OCI-LY3 (cell line): ENCODE results near the gene CHCHD4.

ENCODE experiments used
- H2AFZ ChIP-seq: fragments of 200-600, 300-600 bp; shearing (Covaris generic); 2 replicates; pipeline ENCODE4 v1.6.0; 2014; ENCODE audit warnings: antibody characterized with exemption, low read depth, low read length
- H3K27ac ChIP-seq: fragments of 200-600, 300-600 bp; sonication (generic); 2 replicates; pipeline ENCODE4 v1.5.1; 2014; ENCODE audit warnings: mild to moderate bottlenecking, low read length, moderate library complexity, mixed read lengths
- H3K27me3 ChIP-seq: fragments of 200-600, 300-600 bp; sonication (generic); 2 replicates; pipeline ENCODE4 v1.6.1; 2014; ENCODE audit warnings: low read depth, low read length, mixed read lengths
- H3K36me3 ChIP-seq: fragments of 200-600, 300-600 bp; sonication (generic); replicated peaks from 2 replicates; pipeline ENCODE3; 2014; ENCODE audit warnings: low read depth, low read length, mixed read lengths
- H3K4me1 ChIP-seq: fragments of 300-600, 200-600 bp; sonication (generic); 2 replicates; pipeline ENCODE4 v1.6.1; 2014; ENCODE audit warnings: low read length, mixed read lengths
- H3K4me2 ChIP-seq: fragments of 200-600, 300-600 bp; sonication (generic); 2 replicates; pipeline ENCODE4 v1.6.1; 2014; ENCODE audit warnings: low read length, mixed read lengths
- H3K4me3 ChIP-seq: fragments of 300-600, 200-600 bp; sonication (generic); 2 replicates; pipeline ENCODE4 v1.5.1; 2014; ENCODE audit warnings: antibody characterized with exemption, mild to moderate bottlenecking, low read length, moderate library complexity
- H3K79me2 ChIP-seq: fragments of 300-600, 200-600 bp; shearing (Covaris generic); 2 replicates; pipeline ENCODE4 v1.6.1; 2014; ENCODE audit warnings: mild to moderate bottlenecking, low read length, mixed read lengths
- H3K9ac ChIP-seq: fragments of 300-600, 200-600 bp; shearing (Covaris generic); 2 replicates; pipeline ENCODE4 v1.6.0; 2014; ENCODE audit warnings: mild to moderate bottlenecking, low read length, moderate library complexity
- H3K9me3 ChIP-seq: fragments of 200-600, 300-600 bp; shearing (Covaris generic); 2 replicates; pipeline ENCODE4 v1.6.1; 2014; ENCODE audit warnings: low read length, mixed read lengths; ENCODE audit not compliant: insufficient read depth
- H4K20me1 ChIP-seq: fragments of 200-600, 300-600 bp; sonication (generic); 2 replicates; pipeline ENCODE4 v1.6.1; 2016; ENCODE audit warnings: low read length, mixed read lengths; ENCODE audit not compliant: insufficient read depth
- EZH2phosphoT487 ChIP-seq: fragments of 200-600 bp; shearing (Covaris generic); IDR thresholded peaks from 2 replicates; pipeline ENCODE4 v1.6.1; 2018; ENCODE audit warnings: antibody characterized with exemption, mixed run types, low read depth
- TF ChIP-seq, protein P1 (sequence below): fragments of 200-600, 300-600 bp; sonication (generic); IDR thresholded peaks from 2 replicates; pipeline ENCODE4 v1.5.1; 2014; ENCODE audit warnings: antibody characterized with exemption, low read length, low read depth

Gene CHCHD4

DNA sequence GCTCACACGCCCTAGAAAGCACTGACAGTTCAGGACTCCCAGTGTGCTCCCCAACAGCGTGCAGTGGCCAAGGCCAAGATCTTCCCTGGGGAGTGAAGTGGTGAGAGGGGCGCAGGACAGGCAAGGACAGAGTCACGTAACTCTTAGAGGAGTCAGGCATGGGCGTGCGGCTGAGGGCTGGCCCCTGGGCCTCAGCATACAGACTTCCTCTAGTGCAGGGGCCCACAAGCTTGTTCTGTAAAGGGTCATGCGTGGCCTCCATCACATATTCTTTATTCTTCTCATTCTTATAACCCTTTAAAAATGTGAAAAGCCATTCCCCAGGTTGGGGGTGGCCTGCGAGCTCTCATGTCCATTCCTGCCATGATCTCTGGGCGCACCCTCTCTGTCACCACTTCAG is 25.4 kb upstream of the CHCHD4 start:
- Histone ChIP-seq H4K20me1 (no peaks in the 10 kb centered on the region), H3K9ac (no peak overlapping the region), H3K79me2 (no peaks in the 10 kb centered on the region), H2AFZ (no peak overlapping the region), H3K9me3 (no peaks in the 10 kb centered on the region), H3K4me1 (peaks cover 3% of the 10 kb centered on the region), H3K27me3 (no peaks in the 10 kb centered on the region), H3K27ac (no peak overlapping the region), H3K4me2 (no peak overlapping the region), H3K4me3 (no peak overlapping the region), H3K36me3 (peaks cover 64% of the 10 kb centered on the region)
- TF ChIP-seq, protein P1, sequence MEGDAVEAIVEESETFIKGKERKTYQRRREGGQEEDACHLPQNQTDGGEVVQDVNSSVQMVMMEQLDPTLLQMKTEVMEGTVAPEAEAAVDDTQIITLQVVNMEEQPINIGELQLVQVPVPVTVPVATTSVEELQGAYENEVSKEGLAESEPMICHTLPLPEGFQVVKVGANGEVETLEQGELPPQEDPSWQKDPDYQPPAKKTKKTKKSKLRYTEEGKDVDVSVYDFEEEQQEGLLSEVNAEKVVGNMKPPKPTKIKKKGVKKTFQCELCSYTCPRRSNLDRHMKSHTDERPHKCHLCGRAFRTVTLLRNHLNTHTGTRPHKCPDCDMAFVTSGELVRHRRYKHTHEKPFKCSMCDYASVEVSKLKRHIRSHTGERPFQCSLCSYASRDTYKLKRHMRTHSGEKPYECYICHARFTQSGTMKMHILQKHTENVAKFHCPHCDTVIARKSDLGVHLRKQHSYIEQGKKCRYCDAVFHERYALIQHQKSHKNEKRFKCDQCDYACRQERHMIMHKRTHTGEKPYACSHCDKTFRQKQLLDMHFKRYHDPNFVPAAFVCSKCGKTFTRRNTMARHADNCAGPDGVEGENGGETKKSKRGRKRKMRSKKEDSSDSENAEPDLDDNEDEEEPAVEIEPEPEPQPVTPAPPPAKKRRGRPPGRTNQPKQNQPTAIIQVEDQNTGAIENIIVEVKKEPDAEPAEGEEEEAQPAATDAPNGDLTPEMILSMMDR: no peak
- no peak for TF ChIP-seq EZH2phosphoT487

DNA sequence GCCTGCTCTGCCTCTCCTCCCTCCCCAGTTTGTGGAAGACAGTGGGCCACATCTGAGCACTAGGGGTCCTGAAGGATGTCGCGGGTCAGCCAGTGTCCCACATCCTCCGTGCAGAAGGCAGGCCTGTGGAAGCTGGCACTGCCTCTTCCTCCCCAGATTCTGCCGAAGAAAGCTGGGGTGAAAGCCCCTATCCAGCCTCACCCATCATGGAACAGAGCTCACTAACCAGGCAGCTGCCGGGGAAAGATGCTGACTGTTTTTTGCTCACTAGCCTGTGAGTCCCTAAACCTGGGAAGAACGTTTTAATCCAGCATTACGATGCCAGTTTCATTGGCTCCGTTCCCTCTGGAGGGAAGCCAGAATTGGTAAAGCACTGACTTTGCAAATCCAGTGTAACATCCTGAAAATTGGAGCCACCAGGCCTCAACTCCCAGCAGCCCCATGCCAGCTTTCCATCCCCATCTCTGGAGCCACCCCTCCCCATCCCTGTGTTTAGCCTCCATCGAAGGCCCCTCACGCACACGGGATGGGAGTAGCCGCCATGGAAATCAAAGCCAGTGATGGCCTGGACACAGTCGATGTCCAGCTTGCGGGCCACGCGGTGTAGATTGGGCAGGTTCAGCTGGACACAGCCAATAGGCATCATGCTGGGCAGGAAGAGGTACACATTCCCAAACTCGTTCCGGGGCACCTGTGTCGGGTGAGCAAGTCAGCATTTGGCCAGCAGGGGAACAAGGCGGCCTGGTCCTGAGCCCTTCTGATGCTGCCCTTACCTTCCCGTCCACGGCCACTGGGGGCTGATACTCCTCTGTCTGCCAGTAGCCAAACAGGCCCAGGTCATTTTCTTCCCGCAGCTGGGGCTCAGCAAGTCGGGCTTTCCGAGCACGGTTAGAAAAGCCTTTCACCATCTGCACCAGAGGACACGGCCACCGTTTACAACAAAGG is 23.6 kb upstream of the CHCHD4 start:
- H3K4me1 ChIP-seq: peaks cover 18% of the 10 kb centered on the region
- H3K4me2 ChIP-seq: no peak overlapping the region
- no peaks in the 10 kb centered on the region for H3K9me3 ChIP-seq
- H3K27ac ChIP-seq: no peak overlapping the region
- H3K79me2 ChIP-seq: no peaks in the 10 kb centered on the region
- no peaks in the 10 kb centered on the region for H3K27me3 ChIP-seq
- peaks cover 7% of the 10 kb centered on the region for H4K20me1 ChIP-seq
- H3K4me3 ChIP-seq: no peak overlapping the region
- peaks cover 55% of the 10 kb centered on the region for H3K36me3 ChIP-seq
- H2AFZ ChIP-seq: no peak overlapping the region
- TF ChIP-seq EZH2phosphoT487: no peak
- H3K9ac ChIP-seq: no peak overlapping the region

DNA sequence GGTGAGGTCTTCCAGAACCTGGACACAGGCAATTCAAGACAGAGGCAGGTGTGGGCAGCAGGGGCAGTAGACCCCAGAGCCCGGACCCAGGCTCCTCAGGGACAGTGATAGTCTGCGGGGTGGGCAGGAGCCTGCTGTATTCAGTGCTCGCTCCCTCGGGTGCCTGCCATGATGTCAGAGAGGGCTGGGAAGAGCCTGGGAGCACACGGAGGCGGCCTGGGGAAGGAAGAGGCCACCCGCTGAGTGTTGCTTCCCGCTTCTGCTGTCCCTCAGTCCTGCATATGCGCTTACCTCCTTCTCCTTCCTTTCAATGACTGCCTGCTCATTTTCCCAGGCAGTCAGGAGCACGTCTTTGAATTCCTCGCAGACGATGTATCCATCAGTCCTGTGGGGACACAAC is 22.9 kb upstream of the CHCHD4 start:
- Histone ChIP-seq H3K36me3 (peaks cover 56% of the 10 kb centered on the region), H3K9ac (no peak overlapping the region), H2AFZ (no peak overlapping the region), H3K4me2 (no peak overlapping the region), H3K79me2 (no peaks in the 10 kb centered on the region), H3K9me3 (no peaks in the 10 kb centered on the region), H3K27ac (no peak overlapping the region), H3K4me1 (peaks cover 18% of the 10 kb centered on the region), H4K20me1 (peaks cover 7% of the 10 kb centered on the region), H3K27me3 (no peaks in the 10 kb centered on the region), H3K4me3 (no peak overlapping the region)
- TF ChIP-seq, protein P1: no peak
- TF ChIP-seq EZH2phosphoT487: no peak

DNA sequence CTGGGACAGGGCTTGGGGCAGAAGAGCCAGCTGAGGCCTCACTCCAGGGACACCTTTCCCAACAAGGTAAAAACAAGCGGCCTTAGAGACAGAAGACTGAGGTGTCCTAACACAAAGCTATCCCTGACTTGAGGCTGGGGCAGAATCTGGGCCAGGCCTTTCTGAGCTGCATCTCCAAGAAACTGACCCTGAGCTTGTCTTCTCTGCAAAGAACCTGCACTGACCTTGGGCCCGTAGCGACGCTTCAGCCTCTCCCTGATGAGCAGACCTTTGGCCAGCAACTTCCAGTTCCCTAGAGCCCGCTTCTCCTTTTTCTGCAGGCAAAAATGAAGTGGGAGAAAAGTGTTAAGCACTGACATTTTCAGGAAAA is 22.4 kb upstream of the CHCHD4 start:
- H3K9ac ChIP-seq: no peak overlapping the region
- TF ChIP-seq, protein P1: no peak
- TF ChIP-seq EZH2phosphoT487: no peak

More for the DNA sequence above, 22.4 kb upstream of the CHCHD4 start:
- Histone ChIP-seq H3K27me3 (no peaks in the 10 kb centered on the region), H3K4me3 (no peak overlapping the region), H3K4me2 (no peak overlapping the region), H3K36me3 (peaks cover 56% of the 10 kb centered on the region), H3K27ac (no peak overlapping the region), H4K20me1 (peaks cover 7% of the 10 kb centered on the region), H2AFZ (no peak overlapping the region), H3K79me2 (no peaks in the 10 kb centered on the region), H3K4me1 (peaks cover 18% of the 10 kb centered on the region), H3K9me3 (no peaks in the 10 kb centered on the region)
